ENCODE data around the gene LPP. TPM values are rescaled to one million over a fixed set of nuclear protein-coding genes. Genes with fewer than 3 reads are reported as not detected.

The LPP gene
- total and polyA plus RNA-seq, 10 of the 15 experiments (the other 5 are each of a cell fraction or from before 2014, with no cell fraction given): under 0.01 to 0.62 (median 0.03) TPM

DNA sequence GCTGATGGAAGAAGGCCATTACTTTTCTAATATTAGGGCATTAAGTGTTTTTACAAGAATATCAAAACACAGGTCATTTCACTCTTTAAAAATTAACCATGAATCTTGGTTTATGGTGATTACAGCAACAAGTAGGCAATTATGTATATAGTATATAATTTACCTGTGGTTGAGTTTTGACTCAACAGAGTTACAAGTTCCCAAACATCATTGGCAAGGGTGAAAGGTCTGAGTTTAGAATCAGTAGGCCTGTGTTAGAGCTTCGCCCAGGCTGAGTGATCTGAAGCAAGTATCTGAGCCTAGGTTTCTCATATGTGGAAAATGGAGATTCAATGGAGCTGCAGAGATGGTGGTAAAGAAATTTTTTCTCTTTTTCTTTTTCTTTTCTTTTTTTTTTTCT, 25.1 kb upstream of the LPP start:
- in situ Hi-C loops (cut with MboI): no loop called here
- CTCF ChIA-PET: interaction anchor here (1.5 kb wide), 1 partner anchor 9 kb away, joined by 5 read pairs; no protein-coding TSS in a partner anchor

More for the DNA sequence above, 25.1 kb upstream of the LPP start:
- Histone ChIP-seq H3K9ac (ENCODE audit: control insufficient read depth, insufficient read depth, low read length) (no peak overlapping the region), H3K27ac (ENCODE audit: control insufficient read depth, insufficient read depth) (no peak overlapping the region), H3K4me2 (ENCODE audit: control insufficient read depth, insufficient read depth) (no peak overlapping the region), H3K9me3 (replicated peaks; ENCODE audit: control insufficient read depth, insufficient read depth, low read length) (no peaks in the 10 kb centered on the region), H3K4me1 (ENCODE audit: control insufficient read depth, insufficient read depth, low read length) (no peaks in the 10 kb centered on the region), H3K79me2 (ENCODE audit: control insufficient read depth, insufficient read depth, low read length) (no peaks in the 10 kb centered on the region), H2AFZ (ENCODE audit: control insufficient read depth, low read depth, low read length) (no peak overlapping the region), H3K36me3 (ENCODE audit: control insufficient read depth in 2 of 2, insufficient read depth in 2 of 2, low read length in 1 of 2) (no peaks in the 10 kb centered on the region), H3K4me3 (no peak overlapping the region), H3K27me3 (replicated peaks in 1 of 2; ENCODE audit: control insufficient read depth in 2 of 2, insufficient read depth in 2 of 2, low read length in 1 of 2) (peaks cover 0 to 4% of the 10 kb centered on the region in 2 experiments; a peak in 1 of 4 replicates), H4K20me1 (ENCODE audit: control insufficient read depth, insufficient read depth) (no peaks in the 10 kb centered on the region)
- FAIRE-seq: no peak
- no peak for DNase-seq (ENCODE audit: low read depth, low spot score)
- ChIA-PET SMC1A (ENCODE audit: uncharacterized antibody, unreplicated experiment) (no interaction called here), RAD21 (ENCODE audit: unreplicated experiment) (no interaction called here), POLR2A (no interaction called here)
- TF ChIP-seq SPI1 (IDR thresholded peaks at IDR 0.05; ENCODE audit: borderline replicate concordance, insufficient read depth, low read depth, low read length): no peak
- no peak for TF ChIP-seq BMI1 (IDR thresholded peaks at IDR 0.05; ENCODE audit: borderline replicate concordance)
- no peak for TF ChIP-seq MLLT1 (IDR thresholded peaks at IDR 0.05)
- TF ChIP-seq, protein P1, sequence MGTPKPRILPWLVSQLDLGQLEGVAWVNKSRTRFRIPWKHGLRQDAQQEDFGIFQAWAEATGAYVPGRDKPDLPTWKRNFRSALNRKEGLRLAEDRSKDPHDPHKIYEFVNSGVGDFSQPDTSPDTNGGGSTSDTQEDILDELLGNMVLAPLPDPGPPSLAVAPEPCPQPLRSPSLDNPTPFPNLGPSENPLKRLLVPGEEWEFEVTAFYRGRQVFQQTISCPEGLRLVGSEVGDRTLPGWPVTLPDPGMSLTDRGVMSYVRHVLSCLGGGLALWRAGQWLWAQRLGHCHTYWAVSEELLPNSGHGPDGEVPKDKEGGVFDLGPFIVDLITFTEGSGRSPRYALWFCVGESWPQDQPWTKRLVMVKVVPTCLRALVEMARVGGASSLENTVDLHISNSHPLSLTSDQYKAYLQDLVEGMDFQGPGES (IDR thresholded peaks at IDR 0.05): no peak
- no peak for TF ChIP-seq ZNF384 (IDR thresholded peaks at IDR 0.05; ENCODE audit: borderline replicate concordance, low read depth, low read length)
- TF ChIP-seq JUND (IDR thresholded peaks at IDR 0.05; ENCODE audit: low read depth, low read length): no peak
- TF ChIP-seq SUZ12 (IDR thresholded peaks at IDR 0.05; ENCODE audit: unreplicated experiment): no peak
- TF ChIP-seq SMC3 (IDR thresholded peaks at IDR 0.05; ENCODE audit: borderline replicate concordance, low read length): no peak
- TF ChIP-seq LARP7 (IDR thresholded peaks at IDR 0.05): no peak
- TF ChIP-seq ZNF592 (IDR thresholded peaks at IDR 0.05): no peak
- TF ChIP-seq RELB (IDR thresholded peaks at IDR 0.05; ENCODE audit: low read depth): no peak
- ATAC-seq: no peak
- intact Hi-C loops (cut with micrococcal nuclease; ENCODE audit: unreplicated experiment): no loop called here
- 0% methylated on average over 1 of the region's 1 CpG for WGBS (ENCODE audit: insufficient coverage, insufficient replicate concordance, low lambda C conversion rate, missing lambda C conversion rate)
- BruUV-seq (replicated peaks): no TSS peak

Data from GM12878 (cell line).